H1 (cell line): ENCODE results near the gene CDK5RAP2. TPM values are rescaled to one million over a fixed set of nuclear protein-coding genes. Genes with fewer than 3 reads are reported as not detected.

Experiments used
- CTCF ChIA-PET: fragments of 300-600 bp; sonication (Branson Sonifier 250); formaldehyde crosslinking; loops from one replicate; lab custom pipeline; 2021; ENCODE audit not compliant: partially characterized antibody; lab: Charles Lee
- POLR2A ChIA-PET: fragments of 300-600 bp; sonication (Branson Sonifier 250); formaldehyde crosslinking; loops from one replicate; lab custom pipeline; 2021; ENCODE audit warnings: inconsistent platforms; ENCODE audit not compliant: partially characterized antibody; lab: Charles Lee
- DNase-seq, 2 experiments: peaks; one replicate each; pipeline versions ENCODE4 v3.0.0 to v3.0.0-alpha.2; 2010 to 2022; ENCODE audit warnings: low spot score in 2 of 2, low read depth in 1 of 2, mixed read lengths in 1 of 2
- FAIRE-seq: peaks from 2 replicates; lab custom pipeline; 2011; peaks lifted over from hg19 to GRCh38; lab: Jason Lieb, UNC
- H2AFZ ChIP-seq: 2 replicates; pipeline ENCODE4 v1.8.1; 2012; ENCODE audit warnings: low read length, inconsistent platforms
- H2AK5ac ChIP-seq: 2 replicates; pipeline ENCODE4 v1.6.1; 2013; ENCODE audit warnings: low read depth, low read length
- H2BK120ac ChIP-seq: replicated peaks from 2 replicates; pipeline ENCODE3; 2013; ENCODE audit warnings: low read depth, low read length, inconsistent platforms
- H2BK12ac ChIP-seq: 2 replicates; pipeline ENCODE4 v1.6.1; 2013; ENCODE audit warnings: low read depth, low read length
- H2BK15ac ChIP-seq: 2 replicates; pipeline ENCODE4 v1.6.1; 2013; ENCODE audit warnings: low read length
- H2BK20ac ChIP-seq: 2 replicates; pipeline ENCODE4 v1.6.1; 2013; ENCODE audit warnings: low read length
- H2BK5ac ChIP-seq: 2 replicates; pipeline ENCODE4 v1.6.1; 2013; ENCODE audit warnings: low read depth, low read length
- H3K14ac ChIP-seq: 2 replicates; pipeline ENCODE4 v1.6.1; 2013; ENCODE audit warnings: inconsistent platforms; ENCODE audit not compliant: insufficient read length
- H3K18ac ChIP-seq: 2 replicates; pipeline ENCODE4 v1.6.1; 2013; ENCODE audit warnings: low read length; ENCODE audit errors: extremely low read depth
- H3K23ac ChIP-seq: 2 replicates; pipeline ENCODE4 v1.6.1; 2013; ENCODE audit warnings: inconsistent platforms; ENCODE audit not compliant: insufficient read length
- H3K23me2 ChIP-seq: 2 replicates; pipeline ENCODE4 v1.6.1; 2013; ENCODE audit warnings: low read depth, low read length
- H3K27ac ChIP-seq: 2 replicates; pipeline ENCODE4 v1.6.1; 2011; ENCODE audit warnings: low read depth, low read length, inconsistent platforms
- H3K27me3 ChIP-seq, 4 experiments: replicated peaks in 1 of 4; 1 replicate in 1 of 4; 2 replicates in 3 of 4; pipeline versions ENCODE4 v1.6.1 to v1.8.1; 2011 to 2013; ENCODE audit warnings: low read length in 3 of 4, mild to moderate bottlenecking in 3 of 4, inconsistent platforms in 2 of 4, mixed read lengths in 2 of 4, moderate library complexity in 1 of 4; ENCODE audit not compliant: control insufficient read depth in 3 of 4, insufficient read depth in 3 of 4; ENCODE audit errors: extremely low read depth in 1 of 4
- H3K36me3 ChIP-seq, 4 experiments: 2 replicates each; pipeline versions ENCODE4 v1.6.1 to v1.8.1; 2011 to 2013; ENCODE audit warnings: mild to moderate bottlenecking in 4 of 4, low read length in 3 of 4, moderate library complexity in 2 of 4, control low read depth in 1 of 4, inconsistent platforms in 1 of 4; ENCODE audit not compliant: insufficient read depth in 4 of 4, control insufficient read depth in 2 of 4
- H3K4ac ChIP-seq: replicated peaks from 2 replicates; pipeline ENCODE3; 2013; ENCODE audit warnings: low read length, low read depth, mixed read lengths, inconsistent platforms; ENCODE audit not compliant: insufficient read length
- H3K4me1 ChIP-seq, 4 experiments: replicated peaks in 1 of 4; 1 replicate in 1 of 4; 2 replicates in 3 of 4; pipeline versions ENCODE4 v1.6.1 to v1.8.1; 2011 to 2013; ENCODE audit warnings: low read length in 3 of 4, inconsistent platforms in 2 of 4, mixed read lengths in 1 of 4; ENCODE audit not compliant: insufficient read depth in 4 of 4, control insufficient read depth in 3 of 4
- H3K4me2 ChIP-seq, 2 experiments: 2 replicates each; pipeline versions ENCODE4 v1.6.1 to v1.8.1; 2011 to 2013; ENCODE audit warnings: low read depth in 2 of 2, low read length in 2 of 2, control low read depth in 1 of 2, inconsistent platforms in 1 of 2, mild to moderate bottlenecking in 1 of 2; ENCODE audit not compliant: insufficient read depth in 1 of 2
- H3K4me3 ChIP-seq, 4 experiments: fragments of 200-600, 300-600 bp in 1 of 4; sonication (generic), shearing (Covaris generic), sonication (Bioruptor Twin) in 1 of 4; 2 replicates each; pipeline versions ENCODE4 v1.5.1 to v1.8.1; 2011 to 2016; ENCODE audit warnings: low read length in 4 of 4, low read depth in 3 of 4, control low read depth in 2 of 4, inconsistent platforms in 2 of 4, mild to moderate bottlenecking in 2 of 4, mixed read lengths in 1 of 4, moderate library complexity in 1 of 4; ENCODE audit not compliant: insufficient read depth in 2 of 4; ENCODE audit errors: extremely low read depth in 1 of 4
- H3K56ac ChIP-seq: replicated peaks from 2 replicates; pipeline ENCODE3; 2013; ENCODE audit warnings: low read depth, mild to moderate bottlenecking, mixed read lengths, low read length, inconsistent platforms; ENCODE audit not compliant: insufficient read length
- H3K79me1 ChIP-seq: 2 replicates; pipeline ENCODE4 v1.6.1; 2013; ENCODE audit warnings: low read depth, low read length, control low read depth
- H3K79me2 ChIP-seq, 2 experiments: 2 replicates each; pipeline versions ENCODE4 v1.6.1 to v1.8.1; 2012 to 2013; ENCODE audit warnings: low read length in 2 of 2, mild to moderate bottlenecking in 2 of 2, inconsistent platforms in 1 of 2; ENCODE audit not compliant: insufficient read depth in 2 of 2, control insufficient read depth in 1 of 2
- H3K9ac ChIP-seq, 4 experiments: replicated peaks in 1 of 4; 1 replicate in 1 of 4; 2 replicates in 3 of 4; pipeline versions ENCODE4 v1.6.1 to v1.8.1; 2011 to 2013; ENCODE audit warnings: low read depth in 3 of 4, low read length in 3 of 4, control low read depth in 2 of 4, mild to moderate bottlenecking in 2 of 4, moderate library complexity in 2 of 4, inconsistent platforms in 1 of 4; ENCODE audit errors: extremely low read depth in 1 of 4
- H3K9me3 ChIP-seq, 2 experiments: 2 replicates each; pipeline versions ENCODE4 v1.6.1 to v1.8.1; 2012 to 2013; ENCODE audit warnings: mild to moderate bottlenecking in 2 of 2, moderate library complexity in 2 of 2, control low read depth in 1 of 2, inconsistent platforms in 1 of 2, low read depth in 1 of 2, low read length in 1 of 2, mixed read lengths in 1 of 2; ENCODE audit not compliant: insufficient read depth in 2 of 2
- H4K20me1 ChIP-seq, 2 experiments: replicated peaks in 1 of 2; 2 replicates each; pipeline versions ENCODE3 to v1.8.1; 2011 to 2013; ENCODE audit warnings: inconsistent platforms in 2 of 2, low read length in 2 of 2, mild to moderate bottlenecking in 1 of 2; ENCODE audit not compliant: insufficient read depth in 2 of 2, control insufficient read depth in 1 of 2
- H4K5ac ChIP-seq: 2 replicates; pipeline ENCODE4 v1.6.1; 2013; ENCODE audit warnings: low read length, low read depth, mixed read lengths, inconsistent platforms; ENCODE audit not compliant: insufficient read length
- H4K8ac ChIP-seq: 2 replicates; pipeline ENCODE4 v1.8.0; 2013; ENCODE audit warnings: mild to moderate bottlenecking, moderate library complexity, low read length, inconsistent platforms; ENCODE audit not compliant: insufficient read depth; ENCODE audit errors: extremely low read depth
- H4K91ac ChIP-seq: replicated peaks from 2 replicates; pipeline ENCODE3; 2013; ENCODE audit warnings: low read length, mixed read lengths, inconsistent platforms; ENCODE audit not compliant: insufficient read length
- BCL11A ChIP-seq, 2 experiments: IDR thresholded peaks; one replicate each; pipeline ENCODE4 v1.6.1; 2011; ENCODE audit warnings: low read depth in 2 of 2, low read length in 2 of 2, mild to moderate bottlenecking in 2 of 2
- BRCA1 ChIP-seq: IDR thresholded peaks from 2 replicates; pipeline ENCODE4 v1.6.1; 2012; ENCODE audit warnings: low read depth, low read length, improper control_type of control experiment
- CEBPB ChIP-seq: IDR thresholded peaks from 2 replicates; pipeline ENCODE4 v1.6.1; 2012; ENCODE audit warnings: low read depth, low read length
- CHD2 ChIP-seq: IDR thresholded peaks from 2 replicates; pipeline ENCODE4 v1.6.1; 2012; ENCODE audit warnings: low read length, improper control_type of control experiment
- CTBP2 ChIP-seq: IDR thresholded peaks from 2 replicates; pipeline ENCODE4 v1.7.0; 2011; ENCODE audit warnings: borderline replicate concordance, mild to moderate bottlenecking, moderate library complexity, mixed read lengths, low read length; ENCODE audit not compliant: insufficient read depth, insufficient read length
- EP300 ChIP-seq, 2 experiments: IDR thresholded peaks; 1 replicate in 1 of 2; 2 replicates in 1 of 2; pipeline ENCODE4 v1.6.1; 2011 to 2012; ENCODE audit warnings: low read depth in 2 of 2, low read length in 2 of 2, mild to moderate bottlenecking in 2 of 2, borderline replicate concordance in 1 of 2, inconsistent platforms in 1 of 2, moderate library complexity in 1 of 2
- KDM4A ChIP-seq: IDR thresholded peaks from one replicate; pipeline ENCODE4 v1.7.1; 2012; ENCODE audit warnings: low read depth, mild to moderate bottlenecking, moderate library complexity, low read length, inconsistent platforms; ENCODE audit not compliant: severe bottlenecking
- RAD21 ChIP-seq, 2 experiments: IDR thresholded peaks in 1 of 2; conservative IDR thresholded peaks in 1 of 2; 2 replicates each; pipeline ENCODE4 v1.6.1; 2011; ENCODE audit warnings: low read depth in 2 of 2, low read length in 2 of 2, improper control_type of control experiment in 1 of 2, inconsistent platforms in 1 of 2, mild to moderate bottlenecking in 1 of 2, moderate library complexity in 1 of 2
- SAP30 ChIP-seq: fragments of 300-600 bp; sonication (generic); IDR thresholded peaks from 2 replicates; pipeline ENCODE4 v1.7.1; 2012; ENCODE audit warnings: low read length, moderate library complexity, mild to moderate bottlenecking, inconsistent platforms; ENCODE audit not compliant: insufficient read depth, insufficient replicate concordance
- SRF ChIP-seq: IDR thresholded peaks from 2 replicates; pipeline ENCODE4 v1.6.1; 2011; ENCODE audit warnings: mild to moderate bottlenecking, low read depth, low read length, moderate library complexity
- TEAD4 ChIP-seq: IDR thresholded peaks from 2 replicates; pipeline ENCODE4 v1.6.1; 2012; ENCODE audit warnings: low read depth, low read length, inconsistent platforms, mixed read lengths
- WGBS, 2 experiments: shearing (Covaris generic) in 1 of 2; methylation state at CpG; one replicate each; pipeline versions ENCODE4 v1.1.6 to v1.1.7; 2013 to 2015; ENCODE audit warnings: low lambda C conversion rate in 2 of 2, mixed read lengths in 2 of 2, inconsistent platforms in 1 of 2, low coverage in 1 of 2, missing lambda C conversion rate in 1 of 2; ENCODE audit not compliant: insufficient replicate concordance in 2 of 2, insufficient coverage in 1 of 2, insufficient read length in 1 of 2; ENCODE audit errors: extremely low coverage in 1 of 2, missing lambda C conversion rate in 1 of 2; 5-methylcytosine and 5-hydroxymethylcytosine counted together
- polyA plus RNA-seq, 7 experiments: library from polyadenylated mRNA; depleted of rRNA in 3 of 7; stranded (reverse) in 5 of 7; unstranded in 2 of 7; fragments of >200 nt in 5 of 7; fragments of 200-250 nt in 2 of 7; gene quantifications; 1 replicate in 5 of 7; 2 replicates in 1 of 7; 4 replicates in 1 of 7; pipeline versions ENCODE4 v1.2.1 to v1.2.3, GENCODE V29; 2011 to 2013; ENCODE audit warnings: missing spikeins in 2 of 7, mixed read lengths in 2 of 7
- total RNA-seq: library from RNA; stranded (reverse); fragmentation: NEBNext Ultra II Directional; extraction: Animal tissue kit (Norgen Biotek cat#: 25700); gene quantifications from 2 replicates; pipeline ENCODE4 v1.2.1, GENCODE V29; 2021
- TF ChIP-seq, protein P1 (sequence below): IDR thresholded peaks from 2 replicates; pipeline ENCODE4 v1.6.1; 2012; ENCODE audit warnings: inconsistent platforms

Gene CDK5RAP2
- total and polyA plus RNA-seq, 2 of the 8 experiments (the other 6 are each of a cell fraction or from before 2014, with no cell fraction given), result 19.8 to 49.4 TPM

DNA sequence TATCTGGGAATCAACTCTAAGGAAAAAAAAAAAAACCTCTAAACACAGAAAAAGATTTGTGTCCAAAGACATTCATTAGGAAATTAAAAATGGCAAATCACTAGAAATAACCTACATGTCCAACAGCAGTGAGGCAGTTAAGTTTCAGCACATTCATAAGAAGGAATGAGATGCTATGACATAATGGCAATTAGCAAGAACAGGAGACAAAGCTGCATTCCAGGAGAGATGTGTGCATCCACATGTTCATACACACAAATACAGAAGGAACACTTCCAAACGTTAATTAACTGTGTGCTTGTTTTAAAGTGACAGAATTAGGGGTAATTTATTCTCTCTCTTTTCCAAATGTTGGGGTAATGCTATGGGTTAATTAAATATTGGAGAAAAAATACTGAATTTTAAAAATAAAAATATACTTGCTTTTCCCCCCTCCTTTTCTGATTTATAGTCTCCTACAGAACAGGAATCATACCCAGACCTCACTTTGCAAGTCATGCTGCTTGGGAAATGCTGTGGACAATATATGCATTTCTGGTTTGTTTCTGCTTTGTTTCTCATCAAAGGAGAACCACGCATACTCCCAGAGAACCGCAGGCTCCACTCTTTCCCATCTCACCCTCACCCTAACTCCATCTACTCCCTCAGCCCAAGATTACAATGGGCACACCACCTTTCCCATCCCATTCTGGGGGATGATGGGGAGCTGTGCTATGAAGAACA, 114.1 kb downstream of the CDK5RAP2 start:
- H3K4me1 ChIP-seq, result peaks cover 0 to 3% (median 0%) of the 10 kb centered on the region in 4 experiments; a peak in 1 of 7 replicates
- no peak overlapping the region for H3K56ac ChIP-seq
- no peak overlapping the region for H3K4me3 ChIP-seq
- H2AFZ ChIP-seq, result no peak overlapping the region
- no peak overlapping the region for H2BK5ac ChIP-seq
- no peak overlapping the region for H2BK120ac ChIP-seq
- H4K91ac ChIP-seq, result no peak overlapping the region
- no peak for FAIRE-seq
- H3K23me2 ChIP-seq, result no peaks in the 10 kb centered on the region; the same call in 1 of the 2 replicates
- DNase-seq, result no peak
- no peak overlapping the region for H4K8ac ChIP-seq
- H3K27ac ChIP-seq, result no peak overlapping the region
- H2AK5ac ChIP-seq, result no peak overlapping the region
- H3K9ac ChIP-seq, result no peak overlapping the region
- no peak overlapping the region for H3K23ac ChIP-seq
- H3K36me3 ChIP-seq, result peaks cover 0 to 14% (median 9%) of the 10 kb centered on the region in 4 experiments; a peak in 7 of 8 replicates
- no peak overlapping the region for H3K4ac ChIP-seq
- H4K5ac ChIP-seq, result no peak overlapping the region
- 87% methylated on average over 3 of the region's 3 CpGs; no CpG with 5 or more reads in 1 of the 2 experiments for WGBS, 2 experiments
- POLR2A ChIA-PET, result no interaction called here
- CTCF ChIA-PET, result interaction anchor here (3.2 kb wide), 1 partner anchor 11 kb away, joined by 9 read pairs; no protein-coding TSS in a partner anchor
- H2BK12ac ChIP-seq, result no peak overlapping the region
- no peaks in the 10 kb centered on the region for H3K79me2 ChIP-seq
- H2BK20ac ChIP-seq, result no peak overlapping the region
- no peak overlapping the region for H2BK15ac ChIP-seq
- no peaks in the 10 kb centered on the region for H3K27me3 ChIP-seq
- no peaks in the 10 kb centered on the region for H3K9me3 ChIP-seq
- H3K14ac ChIP-seq, result no peak overlapping the region
- no peaks in the 10 kb centered on the region; the same call in 1 of the 2 replicates for H3K79me1 ChIP-seq
- H3K18ac ChIP-seq, result no peak overlapping the region
- peaks cover 0 to 1% of the 10 kb centered on the region in 2 experiments for H4K20me1 ChIP-seq
- H3K4me2 ChIP-seq, result no peak overlapping the region
- TF ChIP-seq CEBPB, result no peak
- TF ChIP-seq CTBP2, result no peak
- TF ChIP-seq, protein P1, sequence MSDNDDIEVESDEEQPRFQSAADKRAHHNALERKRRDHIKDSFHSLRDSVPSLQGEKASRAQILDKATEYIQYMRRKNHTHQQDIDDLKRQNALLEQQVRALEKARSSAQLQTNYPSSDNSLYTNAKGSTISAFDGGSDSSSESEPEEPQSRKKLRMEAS, result no peak
- TF ChIP-seq SRF, result no peak
- TF ChIP-seq BRCA1, result no peak
- no peak for TF ChIP-seq RAD21 (IDR thresholded peaks at IDR 0.05 in 1 of 2, conservative IDR thresholded peaks at IDR 0.05 in 1 of 2; ENCODE audit: low read depth in 2 of 2, low read length in 2 of 2)
- no peak for TF ChIP-seq TEAD4
- TF ChIP-seq SAP30, result no peak
- TF ChIP-seq BCL11A (IDR thresholded peaks at IDR 0.05; ENCODE audit: low read depth in 2 of 2, low read length in 2 of 2), result no peak
- no peak for TF ChIP-seq CHD2
- TF ChIP-seq KDM4A, result no peak
- TF ChIP-seq EP300 (IDR thresholded peaks at IDR 0.05; ENCODE audit: borderline replicate concordance in 1 of 2, low read depth in 2 of 2, low read length in 2 of 2), result no peak
